Measurements from ENCODE around the gene PRR5.

DNA sequence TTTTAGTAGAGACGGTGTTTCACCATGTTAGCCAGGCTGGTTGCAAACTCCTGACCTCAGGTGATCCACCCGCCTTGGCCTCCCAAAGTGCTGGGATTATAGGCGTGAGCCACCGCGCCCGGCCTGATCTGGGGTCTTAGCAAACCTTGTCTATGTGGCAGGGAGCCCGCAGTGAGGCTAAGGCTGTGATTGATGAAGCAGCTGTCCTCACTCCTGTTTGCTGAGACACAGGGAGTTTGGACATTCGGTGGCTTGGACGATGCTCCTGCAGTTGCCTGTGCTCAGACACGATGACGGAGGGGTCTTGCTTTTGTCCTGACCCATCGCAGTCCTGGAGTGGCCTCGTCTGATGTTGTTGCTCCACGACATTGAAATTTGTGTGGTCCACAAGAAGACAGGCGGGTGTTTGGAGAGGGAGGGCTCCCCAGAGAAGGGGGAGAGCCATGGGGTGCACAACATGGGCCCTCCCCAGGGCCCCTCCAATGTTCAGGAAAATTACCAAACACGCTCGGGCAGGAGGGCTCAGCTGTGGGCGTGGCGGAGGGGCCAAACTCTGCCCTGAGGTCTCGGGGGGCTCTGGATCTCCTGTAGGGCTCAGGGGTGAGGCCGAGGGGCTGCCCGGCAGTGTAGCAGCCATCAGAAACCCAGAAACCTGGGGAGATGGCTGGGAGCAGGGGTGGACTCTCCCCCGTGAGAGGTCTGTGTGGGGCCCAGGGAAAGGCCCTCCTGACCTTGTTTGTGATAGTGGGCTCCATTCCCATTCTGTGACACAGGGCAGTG, 41.8 kb upstream of the PRR5 start:
- TF ChIP-seq, protein P1, sequence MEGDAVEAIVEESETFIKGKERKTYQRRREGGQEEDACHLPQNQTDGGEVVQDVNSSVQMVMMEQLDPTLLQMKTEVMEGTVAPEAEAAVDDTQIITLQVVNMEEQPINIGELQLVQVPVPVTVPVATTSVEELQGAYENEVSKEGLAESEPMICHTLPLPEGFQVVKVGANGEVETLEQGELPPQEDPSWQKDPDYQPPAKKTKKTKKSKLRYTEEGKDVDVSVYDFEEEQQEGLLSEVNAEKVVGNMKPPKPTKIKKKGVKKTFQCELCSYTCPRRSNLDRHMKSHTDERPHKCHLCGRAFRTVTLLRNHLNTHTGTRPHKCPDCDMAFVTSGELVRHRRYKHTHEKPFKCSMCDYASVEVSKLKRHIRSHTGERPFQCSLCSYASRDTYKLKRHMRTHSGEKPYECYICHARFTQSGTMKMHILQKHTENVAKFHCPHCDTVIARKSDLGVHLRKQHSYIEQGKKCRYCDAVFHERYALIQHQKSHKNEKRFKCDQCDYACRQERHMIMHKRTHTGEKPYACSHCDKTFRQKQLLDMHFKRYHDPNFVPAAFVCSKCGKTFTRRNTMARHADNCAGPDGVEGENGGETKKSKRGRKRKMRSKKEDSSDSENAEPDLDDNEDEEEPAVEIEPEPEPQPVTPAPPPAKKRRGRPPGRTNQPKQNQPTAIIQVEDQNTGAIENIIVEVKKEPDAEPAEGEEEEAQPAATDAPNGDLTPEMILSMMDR (IDR thresholded peaks at IDR 0.05): no peak
- no peak for TF ChIP-seq EZH2 (IDR thresholded peaks at IDR 0.05; ENCODE audit: borderline replicate concordance, insufficient read depth, low read depth, low read length, poor library complexity, severe bottlenecking)

All from B cell (primary cell).